ENCODE results near the gene JPT1.

- TF ChIP-seq CTCF (IDR thresholded peaks at IDR 0.05; ENCODE audit: low read depth, low read length) (no peak), EZH2phosphoT487 (IDR thresholded peaks at IDR 0.05; ENCODE audit: low read depth) (no peak)
Observed at GRCh38 chr17:75102385-75102821, 51.9 kb downstream of the JPT1 start.
